ENCODE measurements around the gene KLHDC2.

DNA sequence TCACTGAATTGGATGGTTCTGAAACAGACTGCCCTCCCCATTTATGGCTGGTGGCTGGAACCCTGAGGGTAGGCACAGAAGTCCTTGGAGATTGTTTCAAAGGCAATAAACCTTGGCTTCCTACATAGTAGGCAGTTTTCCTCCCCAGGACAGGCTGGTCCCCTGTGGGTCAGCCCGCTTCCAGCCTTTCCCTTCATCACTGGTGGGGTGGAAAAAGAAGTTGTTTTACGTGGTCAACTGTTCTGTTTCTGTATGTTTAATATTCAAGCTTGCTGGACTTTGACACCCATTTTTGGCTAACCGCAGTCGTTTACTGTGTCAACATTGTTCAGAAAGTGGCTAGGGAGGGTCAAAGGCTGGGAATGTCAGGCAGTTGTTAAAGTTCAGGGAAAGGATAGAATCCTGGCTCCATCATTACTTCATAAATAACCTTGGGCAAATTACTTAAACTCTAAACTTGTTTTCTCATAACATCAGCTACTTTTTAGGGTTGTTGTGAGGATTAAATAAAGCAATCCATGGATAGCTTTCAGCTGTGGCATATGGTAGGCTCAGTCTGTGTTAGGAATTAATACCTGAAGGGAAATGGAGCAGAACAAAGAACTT lies 2.4 kb downstream of the KLHDC2 start:
- TF ChIP-seq, protein P1, sequence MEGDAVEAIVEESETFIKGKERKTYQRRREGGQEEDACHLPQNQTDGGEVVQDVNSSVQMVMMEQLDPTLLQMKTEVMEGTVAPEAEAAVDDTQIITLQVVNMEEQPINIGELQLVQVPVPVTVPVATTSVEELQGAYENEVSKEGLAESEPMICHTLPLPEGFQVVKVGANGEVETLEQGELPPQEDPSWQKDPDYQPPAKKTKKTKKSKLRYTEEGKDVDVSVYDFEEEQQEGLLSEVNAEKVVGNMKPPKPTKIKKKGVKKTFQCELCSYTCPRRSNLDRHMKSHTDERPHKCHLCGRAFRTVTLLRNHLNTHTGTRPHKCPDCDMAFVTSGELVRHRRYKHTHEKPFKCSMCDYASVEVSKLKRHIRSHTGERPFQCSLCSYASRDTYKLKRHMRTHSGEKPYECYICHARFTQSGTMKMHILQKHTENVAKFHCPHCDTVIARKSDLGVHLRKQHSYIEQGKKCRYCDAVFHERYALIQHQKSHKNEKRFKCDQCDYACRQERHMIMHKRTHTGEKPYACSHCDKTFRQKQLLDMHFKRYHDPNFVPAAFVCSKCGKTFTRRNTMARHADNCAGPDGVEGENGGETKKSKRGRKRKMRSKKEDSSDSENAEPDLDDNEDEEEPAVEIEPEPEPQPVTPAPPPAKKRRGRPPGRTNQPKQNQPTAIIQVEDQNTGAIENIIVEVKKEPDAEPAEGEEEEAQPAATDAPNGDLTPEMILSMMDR (IDR thresholded peaks at IDR 0.05; ENCODE audit: low read length), result no peak
- TF ChIP-seq EZH2 (IDR thresholded peaks at IDR 0.05; ENCODE audit: borderline replicate concordance, low read length), result no peak
